HEK293 (cell line): ENCODE results near the gene LMNTD2.
A peak's percentile ranks its signal among the peaks of the same experiment; 100 is the strongest.

Experiments
- CTCF ChIP-seq: fragments of 450-650 bp; formaldehyde crosslinking; IDR thresholded peaks from 2 replicates; pipeline ENCODE4 v1.5.1; 2016; ENCODE audit warnings: missing biosample characterization, missing genetic modification characterization
- KLF1 ChIP-seq: fragments of 450-650 bp; formaldehyde crosslinking; IDR thresholded peaks from 2 replicates; pipeline ENCODE4 v1.5.1; 2016; ENCODE audit warnings: missing biosample characterization, missing genetic modification characterization
- REPIN1 ChIP-seq: fragments of 450-650 bp; formaldehyde crosslinking; IDR thresholded peaks from 2 replicates; pipeline ENCODE4 v1.5.1; 2017; ENCODE audit warnings: missing biosample characterization, missing genetic modification characterization, low read depth
- ZBTB11 ChIP-seq: fragments of 450-650 bp; formaldehyde crosslinking; conservative IDR thresholded peaks from 2 replicates; pipeline ENCODE4 v1.5.1; 2016; ENCODE audit warnings: low read depth, missing biosample characterization, missing genetic modification characterization
- ZBTB21 ChIP-seq: fragments of 450-650 bp; formaldehyde crosslinking; IDR thresholded peaks from 2 replicates; pipeline ENCODE4 v1.5.1; 2017; ENCODE audit warnings: missing biosample characterization, missing genetic modification characterization
- ZNF175 ChIP-seq: fragments of 450-650 bp; formaldehyde crosslinking; IDR thresholded peaks from 2 replicates; pipeline ENCODE4 v1.5.1; 2016; ENCODE audit warnings: missing biosample characterization, missing genetic modification characterization
- ZNF184 ChIP-seq: fragments of 450-650 bp; IDR thresholded peaks from 2 replicates; pipeline ENCODE4 v1.5.1; 2018; ENCODE audit warnings: missing biosample characterization, mild to moderate bottlenecking, missing genetic modification characterization
- ZNF24 ChIP-seq: fragments of 450-650 bp; formaldehyde crosslinking; IDR thresholded peaks from 2 replicates; pipeline ENCODE4 v1.5.1; 2016; ENCODE audit warnings: missing biosample characterization, missing genetic modification characterization
- ZNF280D ChIP-seq: fragments of 450-650 bp; formaldehyde crosslinking; IDR thresholded peaks from 2 replicates; pipeline ENCODE4 v1.5.1; 2016; ENCODE audit warnings: missing biosample characterization, missing genetic modification characterization
- ZNF341 ChIP-seq: fragments of 450-650 bp; formaldehyde crosslinking; IDR thresholded peaks from 2 replicates; pipeline ENCODE4; 2016; ENCODE audit warnings: low read depth, missing biosample characterization, missing genetic modification characterization
- ZNF362 ChIP-seq: fragments of 450-650 bp; formaldehyde crosslinking; IDR thresholded peaks from 2 replicates; pipeline ENCODE4 v1.5.1; 2016; ENCODE audit warnings: missing biosample characterization, missing genetic modification characterization
- ZNF654 ChIP-seq: fragments of 450-650 bp; formaldehyde crosslinking; IDR thresholded peaks from 2 replicates; pipeline ENCODE4 v1.5.1; 2016; ENCODE audit warnings: low read depth, missing biosample characterization, missing genetic modification characterization
- ZNF660 ChIP-seq: fragments of 450-650 bp; IDR thresholded peaks from 2 replicates; pipeline ENCODE4 v1.5.1; 2018; ENCODE audit warnings: missing biosample characterization, mild to moderate bottlenecking, missing genetic modification characterization
- ZNF670 ChIP-seq: fragments of 450-650 bp; formaldehyde crosslinking; IDR thresholded peaks from 2 replicates; pipeline ENCODE4 v1.5.1; 2016; ENCODE audit warnings: missing biosample characterization, missing genetic modification characterization, low read depth
- ZNF843 ChIP-seq: fragments of 450-650 bp; formaldehyde crosslinking; IDR thresholded peaks from 2 replicates; pipeline ENCODE4 v1.5.1; 2016; ENCODE audit warnings: missing biosample characterization, missing genetic modification characterization
- TF ChIP-seq, protein P1 (sequence below): fragments of 450-650 bp; formaldehyde crosslinking; IDR thresholded peaks from 2 replicates; pipeline ENCODE4 v1.5.1; 2016; ENCODE audit warnings: missing biosample characterization, missing genetic modification characterization, borderline replicate concordance
- TF ChIP-seq, protein P2 (sequence below): fragments of 450-650 bp; formaldehyde crosslinking; IDR thresholded peaks from 2 replicates; pipeline ENCODE4 v1.5.1; 2016; ENCODE audit warnings: missing biosample characterization, missing genetic modification characterization
- TF ChIP-seq, protein P3 (sequence below): fragments of 450-650 bp; formaldehyde crosslinking; IDR thresholded peaks from 2 replicates; pipeline ENCODE4 v1.5.1; 2017; ENCODE audit warnings: missing biosample characterization, missing genetic modification characterization

LMNTD2 gene

GRCh38 chr11:575996-576768 is 15.6 kb upstream of the LMNTD2 start, which contains the start of gene PHRF1 (continued):
- TF ChIP-seq ZBTB11 (tag by site-specific recombination), result peak; percentile 95
- no peak for TF ChIP-seq ZNF280D (tag by site-specific recombination)
- TF ChIP-seq ZBTB21, result no peak
- TF ChIP-seq CTCF (tag by site-specific recombination), result no peak
- TF ChIP-seq ZNF184 (tag by site-specific recombination), result 0 out of 2 replicates have a peak, but pooled peaks have one; percentile 35
- no peak for TF ChIP-seq ZNF670
- peak; percentile 72 for TF ChIP-seq ZNF341
- TF ChIP-seq, protein P1, sequence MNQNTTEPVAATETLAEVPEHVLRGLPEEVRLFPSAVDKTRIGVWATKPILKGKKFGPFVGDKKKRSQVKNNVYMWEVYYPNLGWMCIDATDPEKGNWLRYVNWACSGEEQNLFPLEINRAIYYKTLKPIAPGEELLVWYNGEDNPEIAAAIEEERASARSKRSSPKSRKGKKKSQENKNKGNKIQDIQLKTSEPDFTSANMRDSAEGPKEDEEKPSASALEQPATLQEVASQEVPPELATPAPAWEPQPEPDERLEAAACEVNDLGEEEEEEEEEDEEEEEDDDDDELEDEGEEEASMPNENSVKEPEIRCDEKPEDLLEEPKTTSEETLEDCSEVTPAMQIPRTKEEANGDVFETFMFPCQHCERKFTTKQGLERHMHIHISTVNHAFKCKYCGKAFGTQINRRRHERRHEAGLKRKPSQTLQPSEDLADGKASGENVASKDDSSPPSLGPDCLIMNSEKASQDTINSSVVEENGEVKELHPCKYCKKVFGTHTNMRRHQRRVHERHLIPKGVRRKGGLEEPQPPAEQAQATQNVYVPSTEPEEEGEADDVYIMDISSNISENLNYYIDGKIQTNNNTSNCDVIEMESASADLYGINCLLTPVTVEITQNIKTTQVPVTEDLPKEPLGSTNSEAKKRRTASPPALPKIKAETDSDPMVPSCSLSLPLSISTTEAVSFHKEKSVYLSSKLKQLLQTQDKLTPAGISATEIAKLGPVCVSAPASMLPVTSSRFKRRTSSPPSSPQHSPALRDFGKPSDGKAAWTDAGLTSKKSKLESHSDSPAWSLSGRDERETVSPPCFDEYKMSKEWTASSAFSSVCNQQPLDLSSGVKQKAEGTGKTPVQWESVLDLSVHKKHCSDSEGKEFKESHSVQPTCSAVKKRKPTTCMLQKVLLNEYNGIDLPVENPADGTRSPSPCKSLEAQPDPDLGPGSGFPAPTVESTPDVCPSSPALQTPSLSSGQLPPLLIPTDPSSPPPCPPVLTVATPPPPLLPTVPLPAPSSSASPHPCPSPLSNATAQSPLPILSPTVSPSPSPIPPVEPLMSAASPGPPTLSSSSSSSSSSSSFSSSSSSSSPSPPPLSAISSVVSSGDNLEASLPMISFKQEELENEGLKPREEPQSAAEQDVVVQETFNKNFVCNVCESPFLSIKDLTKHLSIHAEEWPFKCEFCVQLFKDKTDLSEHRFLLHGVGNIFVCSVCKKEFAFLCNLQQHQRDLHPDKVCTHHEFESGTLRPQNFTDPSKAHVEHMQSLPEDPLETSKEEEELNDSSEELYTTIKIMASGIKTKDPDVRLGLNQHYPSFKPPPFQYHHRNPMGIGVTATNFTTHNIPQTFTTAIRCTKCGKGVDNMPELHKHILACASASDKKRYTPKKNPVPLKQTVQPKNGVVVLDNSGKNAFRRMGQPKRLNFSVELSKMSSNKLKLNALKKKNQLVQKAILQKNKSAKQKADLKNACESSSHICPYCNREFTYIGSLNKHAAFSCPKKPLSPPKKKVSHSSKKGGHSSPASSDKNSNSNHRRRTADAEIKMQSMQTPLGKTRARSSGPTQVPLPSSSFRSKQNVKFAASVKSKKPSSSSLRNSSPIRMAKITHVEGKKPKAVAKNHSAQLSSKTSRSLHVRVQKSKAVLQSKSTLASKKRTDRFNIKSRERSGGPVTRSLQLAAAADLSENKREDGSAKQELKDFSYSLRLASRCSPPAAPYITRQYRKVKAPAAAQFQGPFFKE (tag by site-specific recombination), result no peak
- TF ChIP-seq ZNF24 (tag by site-specific recombination), result peak; percentile 75; the same call in 1 of the 2 replicates
- TF ChIP-seq, protein P2, sequence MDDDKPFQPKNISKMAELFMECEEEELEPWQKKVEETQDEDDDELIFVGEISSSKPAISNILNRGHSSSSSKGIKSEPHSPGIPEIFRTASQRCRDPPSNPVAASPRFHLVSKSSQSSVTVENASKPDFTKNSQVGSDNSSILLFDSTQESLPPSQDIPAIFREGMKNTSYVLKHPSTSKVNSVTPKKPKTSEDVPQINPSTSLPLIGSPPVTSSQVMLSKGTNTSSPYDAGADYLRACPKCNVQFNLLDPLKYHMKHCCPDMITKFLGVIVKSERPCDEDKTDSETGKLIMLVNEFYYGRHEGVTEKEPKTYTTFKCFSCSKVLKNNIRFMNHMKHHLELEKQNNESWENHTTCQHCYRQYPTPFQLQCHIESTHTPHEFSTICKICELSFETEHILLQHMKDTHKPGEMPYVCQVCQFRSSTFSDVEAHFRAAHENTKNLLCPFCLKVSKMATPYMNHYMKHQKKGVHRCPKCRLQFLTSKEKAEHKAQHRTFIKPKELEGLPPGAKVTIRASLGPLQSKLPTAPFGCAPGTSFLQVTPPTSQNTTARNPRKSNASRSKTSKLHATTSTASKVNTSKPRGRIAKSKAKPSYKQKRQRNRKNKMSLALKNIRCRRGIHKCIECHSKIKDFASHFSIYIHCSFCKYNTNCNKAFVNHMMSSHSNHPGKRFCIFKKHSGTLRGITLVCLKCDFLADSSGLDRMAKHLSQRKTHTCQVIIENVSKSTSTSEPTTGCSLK, result no peak
- no peak for TF ChIP-seq ZNF654 (tag by site-specific recombination)
- TF ChIP-seq ZNF660 (tag by site-specific recombination), result peak; percentile 70
- no peak for TF ChIP-seq ZNF362 (tag by site-specific recombination)
- no peak for TF ChIP-seq REPIN1 (tag by site-specific recombination)
- peak; percentile 40 for TF ChIP-seq KLF1 (tag by site-specific recombination)
- TF ChIP-seq ZNF175 (tag by site-specific recombination), result no peak
- TF ChIP-seq, protein P3, sequence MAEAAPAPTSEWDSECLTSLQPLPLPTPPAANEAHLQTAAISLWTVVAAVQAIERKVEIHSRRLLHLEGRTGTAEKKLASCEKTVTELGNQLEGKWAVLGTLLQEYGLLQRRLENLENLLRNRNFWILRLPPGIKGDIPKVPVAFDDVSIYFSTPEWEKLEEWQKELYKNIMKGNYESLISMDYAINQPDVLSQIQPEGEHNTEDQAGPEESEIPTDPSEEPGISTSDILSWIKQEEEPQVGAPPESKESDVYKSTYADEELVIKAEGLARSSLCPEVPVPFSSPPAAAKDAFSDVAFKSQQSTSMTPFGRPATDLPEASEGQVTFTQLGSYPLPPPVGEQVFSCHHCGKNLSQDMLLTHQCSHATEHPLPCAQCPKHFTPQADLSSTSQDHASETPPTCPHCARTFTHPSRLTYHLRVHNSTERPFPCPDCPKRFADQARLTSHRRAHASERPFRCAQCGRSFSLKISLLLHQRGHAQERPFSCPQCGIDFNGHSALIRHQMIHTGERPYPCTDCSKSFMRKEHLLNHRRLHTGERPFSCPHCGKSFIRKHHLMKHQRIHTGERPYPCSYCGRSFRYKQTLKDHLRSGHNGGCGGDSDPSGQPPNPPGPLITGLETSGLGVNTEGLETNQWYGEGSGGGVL (tag by site-specific recombination), result no peak
- 0 out of 2 replicates have a peak, but pooled peaks have one; percentile 60 for TF ChIP-seq ZNF843 (tag by site-specific recombination)
